Measurements from ENCODE around the gene SOX5.

The SOX5 gene

DNA sequence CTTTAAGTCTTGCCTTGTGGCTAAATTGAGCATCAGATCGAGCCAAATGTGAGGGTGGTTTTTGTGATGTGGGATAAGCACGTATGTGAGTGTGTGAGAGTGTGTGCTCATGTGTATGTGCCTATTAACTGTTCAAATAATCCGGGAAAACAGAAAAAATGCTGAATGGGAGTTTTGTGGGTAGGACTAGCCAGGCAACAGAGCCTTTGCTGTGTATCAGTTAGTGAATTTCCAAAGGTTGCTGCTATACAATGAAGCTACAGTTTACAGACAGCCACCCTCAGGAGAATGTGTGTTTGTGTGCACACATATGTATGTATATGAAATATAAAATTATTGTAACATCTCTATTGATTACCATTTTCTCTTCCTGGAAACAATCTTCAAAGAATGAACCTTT lies 154.0 kb downstream of the SOX5 start:
- no peak overlapping the region for H3K4me3 ChIP-seq (ENCODE audit: low read depth, low read length)
- TF ChIP-seq, protein P1, sequence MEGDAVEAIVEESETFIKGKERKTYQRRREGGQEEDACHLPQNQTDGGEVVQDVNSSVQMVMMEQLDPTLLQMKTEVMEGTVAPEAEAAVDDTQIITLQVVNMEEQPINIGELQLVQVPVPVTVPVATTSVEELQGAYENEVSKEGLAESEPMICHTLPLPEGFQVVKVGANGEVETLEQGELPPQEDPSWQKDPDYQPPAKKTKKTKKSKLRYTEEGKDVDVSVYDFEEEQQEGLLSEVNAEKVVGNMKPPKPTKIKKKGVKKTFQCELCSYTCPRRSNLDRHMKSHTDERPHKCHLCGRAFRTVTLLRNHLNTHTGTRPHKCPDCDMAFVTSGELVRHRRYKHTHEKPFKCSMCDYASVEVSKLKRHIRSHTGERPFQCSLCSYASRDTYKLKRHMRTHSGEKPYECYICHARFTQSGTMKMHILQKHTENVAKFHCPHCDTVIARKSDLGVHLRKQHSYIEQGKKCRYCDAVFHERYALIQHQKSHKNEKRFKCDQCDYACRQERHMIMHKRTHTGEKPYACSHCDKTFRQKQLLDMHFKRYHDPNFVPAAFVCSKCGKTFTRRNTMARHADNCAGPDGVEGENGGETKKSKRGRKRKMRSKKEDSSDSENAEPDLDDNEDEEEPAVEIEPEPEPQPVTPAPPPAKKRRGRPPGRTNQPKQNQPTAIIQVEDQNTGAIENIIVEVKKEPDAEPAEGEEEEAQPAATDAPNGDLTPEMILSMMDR (IDR thresholded peaks at IDR 0.05; ENCODE audit: low read depth, low read length): no peak

DNA sequence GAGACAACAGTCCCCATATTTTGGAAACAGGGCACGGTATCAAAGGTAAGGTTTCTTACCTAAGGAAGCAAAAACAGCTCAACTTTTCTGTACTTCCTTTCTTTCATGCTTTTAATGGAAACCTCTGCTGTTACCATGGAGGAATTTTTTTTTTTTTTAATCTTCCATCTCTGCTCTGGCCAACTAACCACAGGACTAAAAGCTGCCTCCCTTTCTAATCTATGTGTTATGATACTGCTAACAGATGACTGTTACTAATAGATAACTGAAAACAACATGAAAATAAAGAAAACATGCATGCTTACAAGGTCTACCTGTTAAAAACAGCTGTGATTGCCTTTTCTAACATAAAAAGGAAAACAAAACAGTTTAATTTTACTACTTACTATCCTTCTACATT lies 168.4 kb downstream of the SOX5 start:
- H3K4me3 ChIP-seq (ENCODE audit: low read depth, low read length): no peak overlapping the region
- TF ChIP-seq, protein P1 (IDR thresholded peaks at IDR 0.05; ENCODE audit: low read depth, low read length): no peak

DNA sequence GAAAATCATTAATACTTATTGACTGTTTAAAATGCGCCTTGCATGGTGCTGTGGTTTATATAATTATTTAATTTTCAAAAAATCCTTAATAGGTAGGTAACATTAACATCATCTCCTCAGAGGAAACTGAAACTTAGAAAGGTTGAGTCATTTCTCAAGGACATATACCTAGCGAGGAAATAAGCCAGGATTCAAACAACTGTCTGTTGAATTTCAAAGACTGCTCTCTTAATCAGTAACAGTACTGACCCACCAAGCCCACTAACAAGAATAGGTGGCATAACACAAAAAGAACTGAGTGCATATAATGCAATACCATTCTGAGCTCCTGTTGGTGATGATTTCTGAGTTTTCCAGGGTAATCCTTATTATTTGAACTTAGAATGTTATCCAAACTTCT lies 174.3 kb downstream of the SOX5 start:
- TF ChIP-seq, protein P1 (IDR thresholded peaks at IDR 0.05; ENCODE audit: low read depth, low read length): no peak
- H3K4me3 ChIP-seq (ENCODE audit: low read depth, low read length): no peak overlapping the region

DNA sequence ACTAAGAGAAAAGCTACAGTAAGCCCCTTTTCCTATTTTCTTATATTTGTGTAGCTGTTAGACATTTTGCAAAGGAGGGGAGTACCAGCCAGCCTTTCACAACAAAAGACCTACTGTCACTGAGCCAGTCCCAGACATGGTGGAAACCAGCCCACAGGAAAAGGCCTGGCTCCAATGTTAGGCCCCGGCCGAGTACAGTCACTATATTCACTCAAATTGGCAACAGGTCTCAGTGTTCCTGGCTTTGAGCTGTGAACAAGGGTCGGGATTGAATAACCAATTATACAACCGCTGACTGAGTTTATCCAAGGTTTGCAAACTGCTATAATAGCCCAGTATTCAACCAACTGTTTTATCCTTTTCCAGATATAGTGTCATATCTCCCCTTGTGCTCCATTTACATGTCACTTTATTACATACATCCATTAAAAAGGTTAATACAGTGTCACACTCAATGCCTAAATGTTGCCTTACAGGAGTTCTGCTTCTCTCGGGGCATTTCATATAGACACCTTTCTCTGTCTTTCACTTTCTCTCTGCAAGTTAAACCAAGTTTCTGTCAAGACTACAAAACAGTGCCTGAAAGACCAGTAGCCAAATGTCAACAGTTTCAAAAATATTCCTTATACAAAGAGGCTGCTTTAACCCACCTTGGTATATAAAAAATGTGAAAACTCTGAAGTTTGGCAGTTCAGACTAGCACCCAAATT lies 178.1 kb downstream of the SOX5 start:
- H3K4me3 ChIP-seq (ENCODE audit: low read depth, low read length): no peak overlapping the region
- TF ChIP-seq, protein P1 (IDR thresholded peaks at IDR 0.05; ENCODE audit: low read depth, low read length): no peak

DNA sequence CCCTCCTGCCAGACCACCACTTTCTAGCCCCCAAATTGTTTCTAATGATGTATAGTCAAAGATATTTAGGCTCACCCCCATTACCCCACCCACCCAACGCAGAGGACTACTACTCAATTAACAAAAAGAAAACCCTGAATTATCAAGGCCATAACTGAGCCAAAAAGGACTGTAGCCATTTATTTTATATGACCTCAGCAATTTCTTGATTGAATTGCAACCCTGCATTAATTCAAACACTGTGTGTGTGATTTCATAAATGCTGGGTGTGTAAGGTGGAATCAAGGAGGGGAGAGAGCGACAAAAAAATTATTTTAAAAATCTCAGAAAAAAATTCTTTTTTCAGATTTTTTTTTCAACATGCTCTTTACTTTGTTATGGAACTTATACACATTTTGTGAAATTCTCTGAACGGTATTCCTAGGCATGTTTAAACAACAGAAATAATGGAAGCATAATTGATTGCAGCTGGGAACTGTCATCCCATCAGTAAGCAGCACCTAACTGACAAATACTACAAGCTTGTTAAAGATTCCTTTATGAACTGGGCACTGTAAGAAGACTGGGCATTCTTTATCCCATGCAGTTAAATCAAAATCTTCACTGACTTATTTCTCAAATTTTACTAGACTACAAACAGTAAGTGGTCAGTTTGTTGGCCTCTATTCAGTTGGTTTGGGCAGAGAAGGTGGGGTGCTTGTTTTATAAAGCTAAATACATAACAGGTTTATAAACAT lies 179.1 kb downstream of the SOX5 start:
- TF ChIP-seq, protein P1 (IDR thresholded peaks at IDR 0.05; ENCODE audit: low read depth, low read length): no peak

DNA sequence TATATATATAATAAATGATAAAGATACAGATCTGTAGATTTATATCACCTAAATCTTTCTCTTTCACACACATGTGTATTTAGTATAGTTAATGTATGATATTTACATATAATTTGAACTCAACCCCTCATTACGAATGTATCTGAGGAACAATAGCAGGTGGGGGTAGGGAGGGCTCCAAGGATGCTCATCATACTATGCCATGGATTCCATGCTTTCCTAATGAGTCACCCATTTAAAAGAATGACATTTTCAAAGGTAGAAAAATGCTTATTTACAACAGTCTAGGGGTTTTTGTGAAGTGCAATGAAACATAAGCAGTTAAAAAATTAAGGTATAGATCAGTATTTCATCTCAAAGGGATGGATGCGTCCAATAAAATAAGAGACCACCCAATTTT lies 181.6 kb downstream of the SOX5 start:
- no peak overlapping the region for H3K4me3 ChIP-seq (ENCODE audit: low read depth, low read length)
- TF ChIP-seq, protein P1 (IDR thresholded peaks at IDR 0.05; ENCODE audit: low read depth, low read length): no peak

More for the DNA sequence above, 179.1 kb downstream of the SOX5 start:
- H3K4me3 ChIP-seq (ENCODE audit: low read depth, low read length): no peak overlapping the region

DNA sequence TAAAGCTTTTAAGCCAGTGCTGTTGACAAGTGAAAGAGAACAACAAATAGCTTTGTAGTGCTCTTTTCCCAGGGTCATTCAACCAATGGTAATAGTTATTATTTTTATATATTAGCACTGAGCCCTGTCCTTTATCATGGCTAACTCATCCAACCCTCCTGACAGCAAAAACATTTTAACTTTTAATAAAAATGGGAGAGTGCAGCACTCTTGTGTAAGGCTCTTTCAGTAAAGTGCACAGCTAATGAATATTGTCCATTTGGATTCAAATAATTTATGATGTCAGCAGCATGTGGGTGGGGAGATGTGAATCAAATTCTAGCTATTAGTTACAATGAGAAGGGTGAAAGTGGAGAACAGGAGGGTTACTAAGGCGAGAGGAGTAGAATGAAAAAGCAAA lies 185.7 kb downstream of the SOX5 start:
- H3K4me3 ChIP-seq (ENCODE audit: low read depth, low read length): no peak overlapping the region
- TF ChIP-seq, protein P1 (IDR thresholded peaks at IDR 0.05; ENCODE audit: low read depth, low read length): no peak
